Keratinocyte (primary cell): ENCODE measurements around the gene BEND5.

Experiments used
- EZH2 ChIP-seq: IDR thresholded peaks from one replicate; pipeline ENCODE4 v1.6.1; 2012; ENCODE audit warnings: inconsistent platforms, mild to moderate bottlenecking, low read length, moderate library complexity
- TF ChIP-seq, protein P1 (sequence below), 3 experiments: IDR thresholded peaks in 1 of 3; conservative IDR thresholded peaks in 1 of 3; optimal IDR thresholded peaks in 1 of 3; 2 replicates in 2 of 3; 3 replicates in 1 of 3; pipeline versions ENCODE3 to v1.5.1; 2011; ENCODE audit warnings: low read length in 3 of 3, mild to moderate bottlenecking in 3 of 3, moderate library complexity in 2 of 3, control low read depth in 1 of 3, inconsistent platforms in 1 of 3; ENCODE audit not compliant: insufficient read depth in 2 of 3; ENCODE audit errors: extremely low read depth in 1 of 3

DNA sequence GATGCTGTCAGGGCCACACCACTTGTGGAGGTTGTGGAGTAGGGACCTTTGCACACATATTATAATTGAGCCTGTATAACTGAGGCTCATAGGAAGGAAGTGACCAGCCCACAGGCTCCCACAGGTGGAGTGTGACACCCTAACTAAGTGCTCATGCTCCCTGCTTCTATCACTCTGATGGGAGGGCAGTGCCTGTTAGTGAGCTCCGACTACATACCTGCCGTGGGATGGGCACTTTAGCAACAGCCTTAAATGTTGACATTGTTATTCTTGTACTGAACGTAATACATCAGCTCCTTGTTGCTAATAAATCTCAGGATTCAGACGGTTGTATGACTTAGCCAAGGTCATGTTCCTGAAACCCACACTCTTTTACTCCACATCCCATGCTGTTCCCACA, 58.0 kb downstream of the BEND5 start:
- TF ChIP-seq, protein P1, sequence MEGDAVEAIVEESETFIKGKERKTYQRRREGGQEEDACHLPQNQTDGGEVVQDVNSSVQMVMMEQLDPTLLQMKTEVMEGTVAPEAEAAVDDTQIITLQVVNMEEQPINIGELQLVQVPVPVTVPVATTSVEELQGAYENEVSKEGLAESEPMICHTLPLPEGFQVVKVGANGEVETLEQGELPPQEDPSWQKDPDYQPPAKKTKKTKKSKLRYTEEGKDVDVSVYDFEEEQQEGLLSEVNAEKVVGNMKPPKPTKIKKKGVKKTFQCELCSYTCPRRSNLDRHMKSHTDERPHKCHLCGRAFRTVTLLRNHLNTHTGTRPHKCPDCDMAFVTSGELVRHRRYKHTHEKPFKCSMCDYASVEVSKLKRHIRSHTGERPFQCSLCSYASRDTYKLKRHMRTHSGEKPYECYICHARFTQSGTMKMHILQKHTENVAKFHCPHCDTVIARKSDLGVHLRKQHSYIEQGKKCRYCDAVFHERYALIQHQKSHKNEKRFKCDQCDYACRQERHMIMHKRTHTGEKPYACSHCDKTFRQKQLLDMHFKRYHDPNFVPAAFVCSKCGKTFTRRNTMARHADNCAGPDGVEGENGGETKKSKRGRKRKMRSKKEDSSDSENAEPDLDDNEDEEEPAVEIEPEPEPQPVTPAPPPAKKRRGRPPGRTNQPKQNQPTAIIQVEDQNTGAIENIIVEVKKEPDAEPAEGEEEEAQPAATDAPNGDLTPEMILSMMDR (optimal IDR thresholded peaks at IDR 0.05 in 1 of 3, IDR thresholded peaks at IDR 0.05 in 1 of 3, conservative IDR thresholded peaks at IDR 0.05 in 1 of 3; ENCODE audit: extremely low read depth in 1 of 3, insufficient read depth in 2 of 3, low read length in 3 of 3): no peak
- no peak for TF ChIP-seq EZH2
